ENCODE measurements around the gene CEMP1.

DNA sequence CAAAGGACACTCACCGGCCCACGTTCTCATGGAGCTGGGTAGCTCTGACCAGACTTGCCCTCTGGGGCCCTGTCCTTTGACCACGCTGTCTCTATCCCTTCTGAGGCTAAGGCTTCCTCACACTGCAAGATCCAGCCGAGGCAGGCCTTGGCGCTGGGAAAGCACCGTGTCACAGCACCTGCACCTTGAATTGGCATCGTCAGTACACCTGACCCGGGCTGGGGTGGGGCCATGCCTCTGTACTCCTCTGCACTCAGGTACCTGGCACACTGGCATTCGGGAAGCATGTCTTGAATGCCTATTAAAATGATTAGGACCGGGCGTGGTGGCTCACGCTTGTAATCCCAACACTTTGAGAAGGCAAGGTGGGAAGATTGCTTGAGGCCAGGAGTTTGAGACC, 50.3 kb downstream of the CEMP1 start:
- TF ChIP-seq, protein P1, sequence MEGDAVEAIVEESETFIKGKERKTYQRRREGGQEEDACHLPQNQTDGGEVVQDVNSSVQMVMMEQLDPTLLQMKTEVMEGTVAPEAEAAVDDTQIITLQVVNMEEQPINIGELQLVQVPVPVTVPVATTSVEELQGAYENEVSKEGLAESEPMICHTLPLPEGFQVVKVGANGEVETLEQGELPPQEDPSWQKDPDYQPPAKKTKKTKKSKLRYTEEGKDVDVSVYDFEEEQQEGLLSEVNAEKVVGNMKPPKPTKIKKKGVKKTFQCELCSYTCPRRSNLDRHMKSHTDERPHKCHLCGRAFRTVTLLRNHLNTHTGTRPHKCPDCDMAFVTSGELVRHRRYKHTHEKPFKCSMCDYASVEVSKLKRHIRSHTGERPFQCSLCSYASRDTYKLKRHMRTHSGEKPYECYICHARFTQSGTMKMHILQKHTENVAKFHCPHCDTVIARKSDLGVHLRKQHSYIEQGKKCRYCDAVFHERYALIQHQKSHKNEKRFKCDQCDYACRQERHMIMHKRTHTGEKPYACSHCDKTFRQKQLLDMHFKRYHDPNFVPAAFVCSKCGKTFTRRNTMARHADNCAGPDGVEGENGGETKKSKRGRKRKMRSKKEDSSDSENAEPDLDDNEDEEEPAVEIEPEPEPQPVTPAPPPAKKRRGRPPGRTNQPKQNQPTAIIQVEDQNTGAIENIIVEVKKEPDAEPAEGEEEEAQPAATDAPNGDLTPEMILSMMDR (IDR thresholded peaks at IDR 0.05), result no peak
- no peak for TF ChIP-seq EZH2 (IDR thresholded peaks at IDR 0.05; ENCODE audit: borderline replicate concordance, insufficient read depth, low read depth, low read length, poor library complexity, severe bottlenecking)
